Measurements from ENCODE around the gene ULK2. TPM values are rescaled to one million over a fixed set of nuclear protein-coding genes. Genes with fewer than 3 reads are reported as not detected.

ULK2 gene
- polyA plus RNA-seq, 1 of the 3 experiments (the other 2 are of a cell fraction): 18.0 TPM

DNA sequence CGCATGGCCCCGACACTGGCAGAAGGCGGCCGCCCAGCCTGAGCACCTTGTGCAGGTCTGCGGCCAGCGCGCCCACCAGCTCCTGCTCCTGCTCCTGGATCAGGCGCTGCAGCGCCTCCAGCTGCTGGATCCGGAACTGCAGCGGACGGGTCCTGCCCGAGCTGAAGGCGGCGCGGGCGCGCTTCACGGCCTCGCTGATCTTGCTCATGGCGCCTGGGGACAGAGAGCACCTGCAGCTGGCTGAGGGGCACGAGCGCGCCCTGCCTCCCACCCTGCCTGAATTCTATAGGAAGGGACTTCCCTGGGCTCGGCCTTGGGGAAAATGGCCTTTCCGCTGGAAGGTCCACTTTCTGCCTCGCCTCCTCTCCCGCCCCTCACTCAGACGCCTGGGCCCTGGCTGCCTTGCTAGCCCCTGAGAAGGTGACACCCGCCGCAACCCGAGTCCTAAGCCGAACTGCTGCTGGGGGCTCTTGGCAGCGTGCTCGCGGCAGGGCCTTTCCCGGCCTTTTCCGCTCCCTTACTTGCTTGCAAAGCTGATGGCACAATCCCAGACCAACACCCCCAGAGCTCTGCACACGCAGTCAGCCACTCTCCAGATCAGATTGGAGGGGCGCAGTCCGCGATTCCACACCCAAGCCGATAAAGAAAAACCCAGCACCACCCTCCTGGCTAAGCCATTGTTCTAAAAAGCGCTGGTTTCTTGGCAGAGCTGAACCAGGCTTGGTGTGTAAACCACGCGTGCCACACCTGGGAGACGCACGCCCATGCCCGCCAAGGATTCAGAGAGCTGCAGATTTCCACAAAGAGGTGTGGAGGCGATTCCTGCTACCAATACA, 122.6 kb downstream of the ULK2 start (continued):
- TF ChIP-seq TEAD4 (IDR thresholded peaks at IDR 0.05; ENCODE audit: borderline replicate concordance, insufficient read depth): no peak
- TF ChIP-seq, protein P1, sequence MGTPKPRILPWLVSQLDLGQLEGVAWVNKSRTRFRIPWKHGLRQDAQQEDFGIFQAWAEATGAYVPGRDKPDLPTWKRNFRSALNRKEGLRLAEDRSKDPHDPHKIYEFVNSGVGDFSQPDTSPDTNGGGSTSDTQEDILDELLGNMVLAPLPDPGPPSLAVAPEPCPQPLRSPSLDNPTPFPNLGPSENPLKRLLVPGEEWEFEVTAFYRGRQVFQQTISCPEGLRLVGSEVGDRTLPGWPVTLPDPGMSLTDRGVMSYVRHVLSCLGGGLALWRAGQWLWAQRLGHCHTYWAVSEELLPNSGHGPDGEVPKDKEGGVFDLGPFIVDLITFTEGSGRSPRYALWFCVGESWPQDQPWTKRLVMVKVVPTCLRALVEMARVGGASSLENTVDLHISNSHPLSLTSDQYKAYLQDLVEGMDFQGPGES (IDR thresholded peaks at IDR 0.05; ENCODE audit: low read depth, low read length): no peak
- TF ChIP-seq, protein P2, sequence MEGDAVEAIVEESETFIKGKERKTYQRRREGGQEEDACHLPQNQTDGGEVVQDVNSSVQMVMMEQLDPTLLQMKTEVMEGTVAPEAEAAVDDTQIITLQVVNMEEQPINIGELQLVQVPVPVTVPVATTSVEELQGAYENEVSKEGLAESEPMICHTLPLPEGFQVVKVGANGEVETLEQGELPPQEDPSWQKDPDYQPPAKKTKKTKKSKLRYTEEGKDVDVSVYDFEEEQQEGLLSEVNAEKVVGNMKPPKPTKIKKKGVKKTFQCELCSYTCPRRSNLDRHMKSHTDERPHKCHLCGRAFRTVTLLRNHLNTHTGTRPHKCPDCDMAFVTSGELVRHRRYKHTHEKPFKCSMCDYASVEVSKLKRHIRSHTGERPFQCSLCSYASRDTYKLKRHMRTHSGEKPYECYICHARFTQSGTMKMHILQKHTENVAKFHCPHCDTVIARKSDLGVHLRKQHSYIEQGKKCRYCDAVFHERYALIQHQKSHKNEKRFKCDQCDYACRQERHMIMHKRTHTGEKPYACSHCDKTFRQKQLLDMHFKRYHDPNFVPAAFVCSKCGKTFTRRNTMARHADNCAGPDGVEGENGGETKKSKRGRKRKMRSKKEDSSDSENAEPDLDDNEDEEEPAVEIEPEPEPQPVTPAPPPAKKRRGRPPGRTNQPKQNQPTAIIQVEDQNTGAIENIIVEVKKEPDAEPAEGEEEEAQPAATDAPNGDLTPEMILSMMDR (IDR thresholded peaks at IDR 0.05): peak; percentile 70

DNA sequence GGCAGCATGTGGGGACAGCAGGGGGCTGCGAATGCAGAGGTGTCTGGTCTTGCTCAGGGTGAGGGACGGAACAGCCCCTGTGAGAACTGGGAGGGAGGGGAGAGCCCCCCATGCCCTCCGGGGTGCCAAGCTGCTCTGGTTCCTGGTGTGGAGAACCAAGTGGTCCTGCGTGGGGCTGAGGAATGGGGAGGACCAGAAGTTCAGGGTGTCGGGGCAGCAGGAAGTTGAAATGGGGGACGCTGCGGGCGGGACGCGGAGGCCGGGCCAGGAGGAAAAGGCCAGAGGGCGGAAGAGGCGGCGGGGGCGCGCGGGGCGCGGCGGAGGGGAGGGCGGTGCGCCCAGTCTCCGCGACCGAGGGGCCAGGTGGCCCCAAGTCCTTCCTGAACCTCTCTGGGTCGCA, 123.2 kb downstream of the ULK2 start:
- no peaks in the 10 kb centered on the region for H3K36me3 ChIP-seq (replicated peaks in 1 of 2; ENCODE audit: control insufficient read depth in 1 of 2, insufficient read depth in 2 of 2, low read length in 1 of 2)
- DNase-seq: no peak
- WGBS (ENCODE audit: low lambda C conversion rate): 29% methylated on average over 14 of the region's 26 CpGs
- H3F3A ChIP-seq (replicated peaks; ENCODE audit: insufficient read depth): no peaks in the 10 kb centered on the region
- H3K79me2 ChIP-seq (ENCODE audit: insufficient read depth): no peaks in the 10 kb centered on the region
- no peak overlapping the region for H3K9ac ChIP-seq
- TF ChIP-seq, protein P3, sequence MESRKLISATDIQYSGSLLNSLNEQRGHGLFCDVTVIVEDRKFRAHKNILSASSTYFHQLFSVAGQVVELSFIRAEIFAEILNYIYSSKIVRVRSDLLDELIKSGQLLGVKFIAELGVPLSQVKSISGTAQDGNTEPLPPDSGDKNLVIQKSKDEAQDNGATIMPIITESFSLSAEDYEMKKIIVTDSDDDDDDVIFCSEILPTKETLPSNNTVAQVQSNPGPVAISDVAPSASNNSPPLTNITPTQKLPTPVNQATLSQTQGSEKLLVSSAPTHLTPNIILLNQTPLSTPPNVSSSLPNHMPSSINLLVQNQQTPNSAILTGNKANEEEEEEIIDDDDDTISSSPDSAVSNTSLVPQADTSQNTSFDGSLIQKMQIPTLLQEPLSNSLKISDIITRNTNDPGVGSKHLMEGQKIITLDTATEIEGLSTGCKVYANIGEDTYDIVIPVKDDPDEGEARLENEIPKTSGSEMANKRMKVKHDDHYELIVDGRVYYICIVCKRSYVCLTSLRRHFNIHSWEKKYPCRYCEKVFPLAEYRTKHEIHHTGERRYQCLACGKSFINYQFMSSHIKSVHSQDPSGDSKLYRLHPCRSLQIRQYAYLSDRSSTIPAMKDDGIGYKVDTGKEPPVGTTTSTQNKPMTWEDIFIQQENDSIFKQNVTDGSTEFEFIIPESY (IDR thresholded peaks at IDR 0.05; ENCODE audit: borderline replicate concordance, low read depth): no peak
- TF ChIP-seq NRF1 (IDR thresholded peaks at IDR 0.05; ENCODE audit: low read depth, low read length) (no peak), CHD2 (IDR thresholded peaks at IDR 0.05; ENCODE audit: low read length, partially characterized antibody) (no peak), GABPA (IDR thresholded peaks at IDR 0.05; ENCODE audit: low read depth) (peak; percentile 59), GATA2 (CRISPR knock-in tag; IDR thresholded peaks at IDR 0.05) (no peak), POLR2AphosphoS5 (IDR thresholded peaks at IDR 0.05; ENCODE audit: low read depth, low read length) (no peak), NFIC (IDR thresholded peaks at IDR 0.05; ENCODE audit: borderline replicate concordance) (no peak)
- ChIA-PET CTCF (interaction anchor here (0.6 to 5.9 kb wide), 39 partner anchors 8 to 417 kb away, joined by 3 to 55 read pairs (median 5); partner anchors contain the start of genes ALDH3A2, SLC47A1 and SLC47A2), POLR2A (interaction anchor here (0.6 to 1.0 kb wide), 5 partner anchors 17 to 165 kb away, joined by 3 to 5 read pairs (median 4); partner anchors contain the start of gene ALDH3A2)
- no peaks in the 10 kb centered on the region for H4K20me1 ChIP-seq (ENCODE audit: insufficient read depth)
- H3K4me3 ChIP-seq (ENCODE audit: low read depth in 2 of 2, low read length in 1 of 2): peak overlapping the region; percentile 46 to 47
- H3K27me3 ChIP-seq (ENCODE audit: insufficient read depth): no peaks in the 10 kb centered on the region
- peak overlapping the region; percentile 78; the same call in 1 of the 2 replicates for H2AFZ ChIP-seq (ENCODE audit: low read depth)
- H3K27ac ChIP-seq (ENCODE audit: low read depth in 2 of 2, low read length in 1 of 2): peak overlapping the region in 1 of 2 experiments; percentile 56; a peak in 1 of 4 replicates
- H3K9me3 ChIP-seq: no peaks in the 10 kb centered on the region
- no peaks in the 10 kb centered on the region for H3K9me2 ChIP-seq
- peaks cover 0 to 6% of the 10 kb centered on the region in 2 experiments; a peak in 1 of 4 replicates for H3K4me1 ChIP-seq (ENCODE audit: control insufficient read depth in 1 of 2, insufficient read depth in 2 of 2, low read depth in 1 of 2, low read length in 1 of 2)
- H3K4me2 ChIP-seq: peak overlapping the region; percentile 76

Measured in SK-N-SH (cell line).